Loucy (cell line): Measurements from ENCODE around the gene HENMT1.

Experiments used
- H2AFZ ChIP-seq: fragments of 200-600 bp; sonication (generic); 2 replicates; pipeline ENCODE4 v1.6.0; 2016; ENCODE audit warnings: antibody characterized with exemption, mild to moderate bottlenecking, low read length, moderate library complexity
- H3F3A ChIP-seq: fragments of 200-600 bp; 2 replicates; pipeline ENCODE4 v1.6.0; 2016; ENCODE audit warnings: antibody characterized with exemption, low read depth, mild to moderate bottlenecking
- H3K27me3 ChIP-seq: fragments of 200-600 bp; sonication (generic); 2 replicates; pipeline ENCODE4 v1.6.1; 2014; ENCODE audit warnings: low read length, mild to moderate bottlenecking; ENCODE audit not compliant: insufficient read depth, poor library complexity, severe bottlenecking
- H3K36me3 ChIP-seq: fragments of 200-600 bp; sonication (generic); 2 replicates; pipeline ENCODE4 v1.6.1; 2016; ENCODE audit warnings: low read length; ENCODE audit not compliant: insufficient read depth
- H3K4me1 ChIP-seq: fragments of 200-600 bp; sonication (generic); 2 replicates; pipeline ENCODE4 v1.5.1; 2014; ENCODE audit warnings: low read length, mild to moderate bottlenecking; ENCODE audit not compliant: insufficient read depth, poor library complexity, severe bottlenecking
- H3K4me2 ChIP-seq: fragments of 200-600 bp; sonication (generic); 2 replicates; pipeline ENCODE4 v1.6.0; 2014; ENCODE audit warnings: antibody characterized with exemption, low read length, low read depth, mild to moderate bottlenecking; ENCODE audit not compliant: poor library complexity, severe bottlenecking
- H3K4me3 ChIP-seq: fragments of 200-600 bp; sonication (generic); 2 replicates; pipeline ENCODE4 v1.5.1; 2014; ENCODE audit warnings: low read length, mild to moderate bottlenecking, mixed read lengths; ENCODE audit not compliant: poor library complexity, severe bottlenecking
- H3K79me2 ChIP-seq: fragments of 200-600 bp; sonication (generic); 2 replicates; pipeline ENCODE4 v1.6.1; 2014; ENCODE audit warnings: low read length; ENCODE audit not compliant: insufficient read depth
- H3K9ac ChIP-seq: fragments of 200-600 bp; sonication (generic); 2 replicates; pipeline ENCODE4 v1.6.0; 2014; ENCODE audit warnings: mild to moderate bottlenecking, low read depth, low read length, moderate library complexity; ENCODE audit not compliant: poor library complexity, severe bottlenecking
- H3K9me2 ChIP-seq: fragments of 200-600 bp; sonication (generic); replicated peaks from 2 replicates; pipeline ENCODE4 v1.6.1; 2016; ENCODE audit warnings: low read depth, low read length, mixed read lengths
- H3K9me3 ChIP-seq: fragments of 200-600 bp; sonication (generic); 2 replicates; pipeline ENCODE4 v1.6.1; 2014; ENCODE audit warnings: mild to moderate bottlenecking, antibody characterized with exemption, low read length, low read depth; ENCODE audit not compliant: insufficient read depth
- H4K20me1 ChIP-seq: fragments of 200-600 bp; sonication (generic); 2 replicates; pipeline ENCODE4 v1.6.0; 2014; ENCODE audit warnings: antibody characterized with exemption, low read length, mild to moderate bottlenecking; ENCODE audit not compliant: insufficient read depth, poor library complexity, severe bottlenecking
- EZH2phosphoT487 ChIP-seq: fragments of 200-600 bp; IDR thresholded peaks from 2 replicates; pipeline ENCODE4 v1.6.1; 2018; ENCODE audit warnings: antibody characterized with exemption, mild to moderate bottlenecking, moderate library complexity, borderline replicate concordance
- TF ChIP-seq, protein P1 (sequence below): fragments of 200-600 bp; sonication (generic); conservative IDR thresholded peaks from 2 replicates; pipeline ENCODE4 v1.5.1; 2014; ENCODE audit warnings: mild to moderate bottlenecking, antibody characterized with exemption, low read length

The HENMT1 gene

DNA sequence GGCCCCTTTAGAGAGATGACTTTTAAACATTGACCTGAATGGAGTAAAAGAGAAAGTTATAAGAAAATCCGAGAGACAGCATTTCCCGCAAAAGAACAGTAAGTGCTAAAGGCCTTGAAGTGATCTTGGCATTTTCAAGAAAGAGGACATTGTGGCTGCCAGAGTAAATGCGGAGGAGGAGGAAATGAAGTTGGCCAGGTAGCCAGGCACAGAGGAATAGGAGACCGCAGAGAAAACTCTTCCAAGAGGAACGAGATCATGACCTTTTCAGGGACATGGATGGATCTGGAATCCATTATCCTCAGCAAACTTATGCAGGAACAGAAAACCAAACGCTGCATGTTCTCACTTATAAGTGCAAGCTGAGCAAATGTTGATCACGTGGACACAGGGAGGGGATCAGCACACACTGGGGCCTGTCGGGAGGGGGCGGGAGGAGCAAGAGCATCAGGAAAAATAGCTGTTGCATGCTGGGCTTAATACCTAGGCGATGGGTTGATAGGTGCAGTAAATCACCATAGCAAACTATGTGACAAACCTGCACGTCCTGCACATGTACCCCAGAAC is 51.3 kb downstream of the HENMT1 start:
- Histone ChIP-seq H3F3A (no peaks in the 10 kb centered on the region), H3K4me1 (no peaks in the 10 kb centered on the region), H3K27me3 (no peaks in the 10 kb centered on the region), H3K9me3 (no peaks in the 10 kb centered on the region), H3K9me2 (no peaks in the 10 kb centered on the region), H3K4me2 (no peak overlapping the region), H3K4me3 (no peak overlapping the region), H3K79me2 (no peaks in the 10 kb centered on the region), H4K20me1 (peaks cover 3% of the 10 kb centered on the region), H3K36me3 (peaks cover 74% of the 10 kb centered on the region; the same call in 1 of the 2 replicates), H3K9ac (no peak overlapping the region), H2AFZ (no peak overlapping the region)
- no peak for TF ChIP-seq EZH2phosphoT487
- TF ChIP-seq, protein P1, sequence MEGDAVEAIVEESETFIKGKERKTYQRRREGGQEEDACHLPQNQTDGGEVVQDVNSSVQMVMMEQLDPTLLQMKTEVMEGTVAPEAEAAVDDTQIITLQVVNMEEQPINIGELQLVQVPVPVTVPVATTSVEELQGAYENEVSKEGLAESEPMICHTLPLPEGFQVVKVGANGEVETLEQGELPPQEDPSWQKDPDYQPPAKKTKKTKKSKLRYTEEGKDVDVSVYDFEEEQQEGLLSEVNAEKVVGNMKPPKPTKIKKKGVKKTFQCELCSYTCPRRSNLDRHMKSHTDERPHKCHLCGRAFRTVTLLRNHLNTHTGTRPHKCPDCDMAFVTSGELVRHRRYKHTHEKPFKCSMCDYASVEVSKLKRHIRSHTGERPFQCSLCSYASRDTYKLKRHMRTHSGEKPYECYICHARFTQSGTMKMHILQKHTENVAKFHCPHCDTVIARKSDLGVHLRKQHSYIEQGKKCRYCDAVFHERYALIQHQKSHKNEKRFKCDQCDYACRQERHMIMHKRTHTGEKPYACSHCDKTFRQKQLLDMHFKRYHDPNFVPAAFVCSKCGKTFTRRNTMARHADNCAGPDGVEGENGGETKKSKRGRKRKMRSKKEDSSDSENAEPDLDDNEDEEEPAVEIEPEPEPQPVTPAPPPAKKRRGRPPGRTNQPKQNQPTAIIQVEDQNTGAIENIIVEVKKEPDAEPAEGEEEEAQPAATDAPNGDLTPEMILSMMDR: no peak

DNA sequence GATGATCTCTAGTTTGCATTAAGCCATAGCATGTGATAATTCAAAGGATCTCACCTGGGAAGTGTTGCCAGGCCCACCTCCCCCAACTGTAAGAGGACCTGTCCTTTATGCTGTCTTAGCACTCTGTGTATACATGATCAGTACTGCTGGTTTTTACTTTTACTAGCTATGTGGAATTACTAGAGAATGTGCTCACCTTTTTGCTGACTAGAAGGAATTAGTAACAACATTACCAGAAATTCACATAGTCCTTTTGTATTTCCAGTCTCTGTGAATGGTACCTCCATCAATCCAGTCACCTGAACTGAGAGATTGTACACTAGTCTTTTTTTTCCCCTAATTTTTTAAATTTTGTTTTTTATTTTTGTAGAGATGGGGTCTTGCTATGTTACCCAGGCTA is 54.4 kb downstream of the HENMT1 start:
- H2AFZ ChIP-seq: no peak overlapping the region
- no peak overlapping the region for H3K9ac ChIP-seq
- H3K27me3 ChIP-seq: no peaks in the 10 kb centered on the region
- H3F3A ChIP-seq: no peaks in the 10 kb centered on the region
- TF ChIP-seq EZH2phosphoT487: no peak
- TF ChIP-seq, protein P1: no peak
- no peak overlapping the region for H3K4me3 ChIP-seq
- no peak overlapping the region for H3K4me2 ChIP-seq
- no peaks in the 10 kb centered on the region for H3K9me3 ChIP-seq
- no peaks in the 10 kb centered on the region for H3K9me2 ChIP-seq
- no peaks in the 10 kb centered on the region for H3K79me2 ChIP-seq
- H3K4me1 ChIP-seq: no peaks in the 10 kb centered on the region
- peaks cover 3% of the 10 kb centered on the region for H4K20me1 ChIP-seq
- peaks cover 82% of the 10 kb centered on the region; the same call in 1 of the 2 replicates for H3K36me3 ChIP-seq

DNA sequence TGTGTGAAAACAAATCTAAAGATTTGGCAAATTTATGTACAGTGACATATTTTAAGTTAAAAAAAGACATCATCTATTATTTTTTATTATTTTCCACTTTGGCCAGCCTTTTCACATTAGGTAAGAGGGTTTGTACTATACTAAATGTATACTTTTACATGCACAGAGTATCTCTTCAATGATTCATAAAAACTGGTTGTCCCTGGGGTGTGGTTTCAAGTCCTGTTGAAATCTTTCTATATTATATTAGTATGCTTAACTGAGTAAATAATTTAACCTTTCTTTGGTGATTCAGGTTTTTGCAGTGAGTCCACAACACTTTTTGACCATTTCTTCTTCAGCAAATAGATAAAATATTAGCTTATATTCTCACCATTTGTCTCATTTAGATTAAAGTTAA is 55.3 kb downstream of the HENMT1 start:
- H3K9ac ChIP-seq: no peak overlapping the region
- no peaks in the 10 kb centered on the region for H3F3A ChIP-seq
- TF ChIP-seq, protein P1: no peak
- no peak for TF ChIP-seq EZH2phosphoT487
- no peak overlapping the region for H3K4me2 ChIP-seq
- no peak overlapping the region for H3K4me3 ChIP-seq
- H3K4me1 ChIP-seq: no peaks in the 10 kb centered on the region
- H3K27me3 ChIP-seq: no peaks in the 10 kb centered on the region
- H3K36me3 ChIP-seq: peaks cover 85% of the 10 kb centered on the region; the same call in 1 of the 2 replicates
- H2AFZ ChIP-seq: no peak overlapping the region
- H3K9me3 ChIP-seq: no peaks in the 10 kb centered on the region
- H3K79me2 ChIP-seq: no peaks in the 10 kb centered on the region
- no peaks in the 10 kb centered on the region for H3K9me2 ChIP-seq
- H4K20me1 ChIP-seq: peaks cover 3% of the 10 kb centered on the region
